Gastrocnemius medialis (tissue), 4 donors: ENCODE measurements around the gene APELA.

Source experiments
- POLR2A ChIP-seq, 2 donors: fragments of 450-650 bp; IDR thresholded peaks; one replicate each; pipeline ENCODE4 v1.6.1; 2017; ENCODE audit warnings: antibody characterized with exemption in 2 of 2, mild to moderate bottlenecking in 2 of 2, moderate library complexity in 2 of 2
- TF ChIP-seq, protein P1 (sequence below), 5 experiments: fragments of 450-650 bp in 3 of 5; fragments of 200-600 bp in 2 of 5; sonication (generic) in 2 of 5; IDR thresholded peaks in 4 of 5; conservative IDR thresholded peaks in 1 of 5; 1 replicate in 4 of 5; 2 replicates in 1 of 5; pipeline ENCODE4 v1.5.1; 2016 to 2019; ENCODE audit warnings: antibody characterized with exemption in 5 of 5, mild to moderate bottlenecking in 3 of 5, moderate library complexity in 3 of 5

DNA sequence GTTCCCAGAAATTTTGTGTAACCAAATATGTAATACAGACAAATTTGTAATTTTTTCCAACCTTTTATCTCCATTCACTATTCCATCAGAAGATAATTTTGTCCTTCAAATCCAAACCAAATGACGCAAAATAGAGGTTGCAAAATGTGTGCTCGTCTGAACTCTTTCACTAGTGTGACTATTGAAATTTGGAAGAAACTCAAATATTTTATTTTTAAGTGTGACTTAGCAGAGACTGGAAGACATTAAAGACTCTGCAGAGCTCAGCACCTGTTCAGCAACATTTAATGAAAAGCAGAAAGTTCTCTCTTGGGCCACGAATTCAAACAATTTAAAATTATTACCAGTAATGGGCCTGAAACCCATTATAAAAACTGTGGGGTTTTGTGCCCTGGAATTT is 30.0 kb upstream of the APELA start:
- TF ChIP-seq, protein P1, sequence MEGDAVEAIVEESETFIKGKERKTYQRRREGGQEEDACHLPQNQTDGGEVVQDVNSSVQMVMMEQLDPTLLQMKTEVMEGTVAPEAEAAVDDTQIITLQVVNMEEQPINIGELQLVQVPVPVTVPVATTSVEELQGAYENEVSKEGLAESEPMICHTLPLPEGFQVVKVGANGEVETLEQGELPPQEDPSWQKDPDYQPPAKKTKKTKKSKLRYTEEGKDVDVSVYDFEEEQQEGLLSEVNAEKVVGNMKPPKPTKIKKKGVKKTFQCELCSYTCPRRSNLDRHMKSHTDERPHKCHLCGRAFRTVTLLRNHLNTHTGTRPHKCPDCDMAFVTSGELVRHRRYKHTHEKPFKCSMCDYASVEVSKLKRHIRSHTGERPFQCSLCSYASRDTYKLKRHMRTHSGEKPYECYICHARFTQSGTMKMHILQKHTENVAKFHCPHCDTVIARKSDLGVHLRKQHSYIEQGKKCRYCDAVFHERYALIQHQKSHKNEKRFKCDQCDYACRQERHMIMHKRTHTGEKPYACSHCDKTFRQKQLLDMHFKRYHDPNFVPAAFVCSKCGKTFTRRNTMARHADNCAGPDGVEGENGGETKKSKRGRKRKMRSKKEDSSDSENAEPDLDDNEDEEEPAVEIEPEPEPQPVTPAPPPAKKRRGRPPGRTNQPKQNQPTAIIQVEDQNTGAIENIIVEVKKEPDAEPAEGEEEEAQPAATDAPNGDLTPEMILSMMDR (IDR thresholded peaks at IDR 0.05 in 4 of 5, conservative IDR thresholded peaks at IDR 0.05 in 1 of 5): no peak
- TF ChIP-seq POLR2A (IDR thresholded peaks at IDR 0.05): no peak
